Measurements from ENCODE around the gene DLEC1. TPM values are rescaled to one million over a fixed set of nuclear protein-coding genes. Genes with fewer than 3 reads are reported as not detected.
A peak's percentile ranks its signal among the peaks of the same experiment; 100 is the strongest.

Gene DLEC1
- total and polyA plus RNA-seq, 2 experiments from 2014 or later, result 0.31 to 0.66 TPM

GRCh38 chr3:38004415-38005075 is 34.5 kb upstream of the DLEC1 start:
- no peaks in the 10 kb centered on the region for H3K4me1 ChIP-seq (ENCODE audit: insufficient read depth)
- no peaks in the 10 kb centered on the region for H3K9me2 ChIP-seq (ENCODE audit: insufficient read depth)
- DNase-seq (ENCODE audit: low spot score), result peak; percentile 78
- no peak overlapping the region for H3K4me3 ChIP-seq
- no peaks in the 10 kb centered on the region for H3K36me3 ChIP-seq (ENCODE audit: insufficient read depth)
- H3K9me3 Mint-ChIP-seq, result no peaks in the 10 kb centered on the region
- peaks cover 8% of the 10 kb centered on the region for H3K27me3 Mint-ChIP-seq (ENCODE audit: insufficient read depth, low read depth, poor library complexity)
- no peak overlapping the region for H2AFZ ChIP-seq
- H3K27ac Mint-ChIP-seq, result 0 out of 2 replicates have a peak overlapping the region, but pooled peaks have one; percentile 34
- no peaks in the 10 kb centered on the region for H3F3A ChIP-seq (replicated peaks; ENCODE audit: low read depth)
- peaks cover under 1% of the 10 kb centered on the region; the same call in 1 of the 3 replicates for H3K36me3 Mint-ChIP-seq (ENCODE audit: low read depth)
- no peaks in the 10 kb centered on the region for H3K27me3 ChIP-seq (ENCODE audit: insufficient read depth)
- TF ChIP-seq NANOG (IDR thresholded peaks at IDR 0.05; ENCODE audit: borderline replicate concordance) (no peak), CTCF (conservative IDR thresholded peaks at IDR 0.05; ENCODE audit: low read depth in 2 of 2) (peak; percentile 71 to 92)
- no peaks in the 10 kb centered on the region for H3K79me2 ChIP-seq (replicated peaks; ENCODE audit: insufficient read depth)
- H4K20me1 ChIP-seq (replicated peaks; ENCODE audit: insufficient read depth), result no peaks in the 10 kb centered on the region
- ATAC-seq, result peak; percentile 73
- H3K27ac ChIP-seq (ENCODE audit: low read depth), result no peak overlapping the region
- no peak overlapping the region for H3K4me2 ChIP-seq
- peaks cover 11% of the 10 kb centered on the region; the same call in 2 of the 3 replicates for H3K4me1 Mint-ChIP-seq
- no peak overlapping the region for H3K4me3 Mint-ChIP-seq

GRCh38 chr3:38005076-38006020 is 33.7 kb upstream of the DLEC1 start:
- no peak overlapping the region for H3K27ac ChIP-seq (ENCODE audit: low read depth)
- Mint-ChIP-seq H3K36me3 (ENCODE audit: low read depth) (no peaks in the 10 kb centered on the region; the same call in 2 of the 3 replicates), H3K9me3 (no peaks in the 10 kb centered on the region), H3K4me3 (no peak overlapping the region; the same call in 2 of the 3 replicates), H3K27ac (no peak overlapping the region), H3K4me1 (peaks cover 9% of the 10 kb centered on the region; the same call in 2 of the 3 replicates), H3K27me3 (ENCODE audit: insufficient read depth, low read depth, poor library complexity) (peaks cover 8% of the 10 kb centered on the region)
- H3K79me2 ChIP-seq (replicated peaks; ENCODE audit: insufficient read depth), result no peaks in the 10 kb centered on the region
- no peaks in the 10 kb centered on the region for H3K4me1 ChIP-seq (ENCODE audit: insufficient read depth)
- H3K27me3 ChIP-seq (ENCODE audit: insufficient read depth), result no peaks in the 10 kb centered on the region
- no peak for ATAC-seq
- H2AFZ ChIP-seq, result no peak overlapping the region
- no peaks in the 10 kb centered on the region for H4K20me1 ChIP-seq (replicated peaks; ENCODE audit: insufficient read depth)
- DNase-seq (ENCODE audit: low spot score), result no peak
- no peaks in the 10 kb centered on the region for H3K36me3 ChIP-seq (ENCODE audit: insufficient read depth)
- H3F3A ChIP-seq (replicated peaks; ENCODE audit: low read depth), result no peaks in the 10 kb centered on the region
- no peaks in the 10 kb centered on the region for H3K9me2 ChIP-seq (ENCODE audit: insufficient read depth)
- no peak overlapping the region for H3K4me3 ChIP-seq
- H3K4me2 ChIP-seq, result no peak overlapping the region
- TF ChIP-seq CTCF (conservative IDR thresholded peaks at IDR 0.05; ENCODE audit: low read depth in 2 of 2) (no peak), NANOG (IDR thresholded peaks at IDR 0.05; ENCODE audit: borderline replicate concordance) (no peak), STAT1 (IDR thresholded peaks at IDR 0.05; ENCODE audit: unreplicated experiment) (no peak), ZNF331 (CRISPR knock-in tag; IDR thresholded peaks at IDR 0.05; ENCODE audit: low read depth) (no peak), REST (IDR thresholded peaks at IDR 0.05; ENCODE audit: unreplicated experiment) (no peak), EZH2 (IDR thresholded peaks at IDR 0.05; ENCODE audit: low read depth, unreplicated experiment) (no peak)

Measured in GM23338 (cell line).